Mucosa of stomach (tissue), 1 donor: ENCODE data around the gene GMDS.
"Not testable (repeated sequence)": the region's sequence is repeated elsewhere in the genome, so short reads cannot be mapped to it uniquely, and the experiment has no call there.

ENCODE experiments used
- H3K27me3 ChIP-seq: one replicate; pipeline ENCODE4 v1.7.0; 2013; ENCODE audit warnings: mild to moderate bottlenecking, low read length; ENCODE audit not compliant: control insufficient read depth, insufficient read depth
- H3K36me3 ChIP-seq: one replicate; pipeline ENCODE4 v1.7.0; 2013; ENCODE audit warnings: low read length; ENCODE audit not compliant: control insufficient read depth, insufficient read depth
- H3K4me1 ChIP-seq: one replicate; pipeline ENCODE4 v1.7.0; 2013; ENCODE audit warnings: mild to moderate bottlenecking, low read length; ENCODE audit not compliant: control insufficient read depth, insufficient read depth
- H3K4me3 ChIP-seq: one replicate; pipeline ENCODE4 v1.7.0; 2013; ENCODE audit warnings: low read length
- H3K9ac ChIP-seq: one replicate; pipeline ENCODE4 v1.7.0; 2013; ENCODE audit warnings: mild to moderate bottlenecking, low read length, moderate library complexity
- H3K9me3 ChIP-seq: one replicate; pipeline ENCODE4 v1.7.0; 2013; ENCODE audit warnings: mild to moderate bottlenecking, low read length, moderate library complexity; ENCODE audit not compliant: control insufficient read depth
- donor health status: Pancreatic carcinoma.

Gene GMDS

GRCh38 chr6:1690656-1691055 lies 554.7 kb downstream of the GMDS start:
- not testable (repeated sequence) for H3K9ac ChIP-seq, H3K9me3 ChIP-seq, H3K4me1 ChIP-seq, H3K27me3 ChIP-seq, H3K36me3 ChIP-seq, H3K4me3 ChIP-seq

GRCh38 chr6:1689141-1689540 lies 556.3 kb downstream of the GMDS start:
- Histone ChIP-seq H3K9ac (no peak overlapping the region), H3K4me3 (no peak overlapping the region), H3K36me3 (no peaks in the 10 kb centered on the region), H3K9me3 (no peaks in the 10 kb centered on the region), H3K27me3 (no peaks in the 10 kb centered on the region), H3K4me1 (peaks cover 10% of the 10 kb centered on the region)

DNA sequence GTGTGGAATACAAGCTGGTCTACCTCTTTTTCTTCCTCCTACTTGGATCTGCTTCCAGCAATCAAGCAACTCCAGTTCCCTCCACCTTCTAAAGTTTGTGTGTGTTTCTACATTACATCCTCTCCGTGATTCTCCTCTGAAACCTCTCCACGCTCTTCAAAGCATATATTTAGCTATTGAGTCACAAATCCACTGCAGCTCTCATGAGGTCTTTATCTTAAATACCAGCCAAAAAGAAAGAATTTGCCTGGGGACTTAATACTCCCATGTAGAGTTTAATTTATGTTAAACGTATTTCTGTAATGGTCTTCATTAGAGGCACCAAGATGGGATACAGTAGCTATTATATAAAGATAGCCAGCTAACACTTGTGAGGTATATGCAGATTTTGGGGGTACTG lies 557.0 kb downstream of the GMDS start:
- Histone ChIP-seq H3K27me3 (no peaks in the 10 kb centered on the region), H3K4me1 (peaks cover 10% of the 10 kb centered on the region), H3K9me3 (no peaks in the 10 kb centered on the region), H3K4me3 (no peak overlapping the region), H3K36me3 (no peaks in the 10 kb centered on the region), H3K9ac (no peak overlapping the region)

GRCh38 chr6:1687402-1687801 lies 558.0 kb downstream of the GMDS start:
- Histone ChIP-seq H3K9ac (no peak overlapping the region), H3K36me3 (no peaks in the 10 kb centered on the region), H3K27me3 (no peaks in the 10 kb centered on the region), H3K4me1 (peaks cover 10% of the 10 kb centered on the region), H3K4me3 (no peak overlapping the region), H3K9me3 (no peaks in the 10 kb centered on the region)

GRCh38 chr6:1686117-1687098 lies 559.0 kb downstream of the GMDS start:
- H3K9ac ChIP-seq = no peak overlapping the region
- H3K36me3 ChIP-seq = no peaks in the 10 kb centered on the region

GRCh38 chr6:1679688-1680068 lies 565.7 kb downstream of the GMDS start:
- H3K4me1 ChIP-seq = peaks cover 4% of the 10 kb centered on the region
- H3K27me3 ChIP-seq = no peaks in the 10 kb centered on the region
- no peak overlapping the region for H3K9ac ChIP-seq
- H3K4me3 ChIP-seq = no peak overlapping the region
- no peaks in the 10 kb centered on the region for H3K9me3 ChIP-seq
- H3K36me3 ChIP-seq = no peaks in the 10 kb centered on the region

More at GRCh38 chr6:1686117-1687098, 559.0 kb downstream of the GMDS start:
- Histone ChIP-seq H3K4me3 (no peak overlapping the region), H3K27me3 (no peaks in the 10 kb centered on the region), H3K9me3 (no peaks in the 10 kb centered on the region), H3K4me1 (peaks cover 10% of the 10 kb centered on the region)

DNA sequence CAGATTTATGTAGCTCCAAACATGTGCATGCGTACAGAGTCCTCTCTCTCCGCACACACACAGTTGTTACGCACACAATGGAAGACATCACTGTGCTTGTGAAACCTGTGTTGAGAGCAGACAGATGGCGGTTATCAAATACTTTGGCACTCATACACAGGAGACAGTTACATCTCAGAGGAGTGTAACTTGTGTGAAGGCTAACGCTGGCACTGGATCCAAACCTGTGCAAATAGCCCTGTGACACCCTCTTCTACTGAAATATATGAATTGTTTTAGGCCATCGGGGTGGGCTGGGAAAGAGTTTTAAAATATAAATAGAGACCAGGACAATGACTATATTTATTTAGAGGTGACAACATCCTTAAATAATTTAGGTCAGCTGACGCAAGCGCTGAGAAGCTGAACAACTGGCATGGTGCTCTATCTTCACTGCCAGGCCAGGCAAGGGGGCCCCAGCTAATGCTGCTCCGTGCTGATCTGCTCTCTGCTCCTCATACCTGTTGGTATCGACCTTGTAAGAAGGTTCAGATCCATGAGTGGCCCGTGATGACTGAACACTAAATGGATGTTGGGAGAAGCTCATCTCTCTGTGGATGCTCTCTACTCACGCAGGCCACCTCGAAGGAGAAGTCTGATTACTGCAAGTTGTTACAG lies 566.2 kb downstream of the GMDS start:
- no peak overlapping the region for H3K9ac ChIP-seq
- no peaks in the 10 kb centered on the region for H3K36me3 ChIP-seq
- H3K27me3 ChIP-seq = no peaks in the 10 kb centered on the region
- no peaks in the 10 kb centered on the region for H3K9me3 ChIP-seq
- H3K4me3 ChIP-seq = no peak overlapping the region
- H3K4me1 ChIP-seq = peaks cover 4% of the 10 kb centered on the region

- Histone ChIP-seq H3K4me1 (peaks cover 4% of the 10 kb centered on the region), H3K9ac (no peak overlapping the region), H3K27me3 (no peaks in the 10 kb centered on the region), H3K9me3 (no peaks in the 10 kb centered on the region), H3K36me3 (no peaks in the 10 kb centered on the region), H3K4me3 (no peak overlapping the region)
These were observed 567.2 kb downstream of the GMDS start for GRCh38 chr6:1678201-1678600.

GRCh38 chr6:1672379-1672778 lies 573.0 kb downstream of the GMDS start:
- Histone ChIP-seq H3K9me3 (no peaks in the 10 kb centered on the region), H3K9ac (no peak overlapping the region), H3K4me1 (no peaks in the 10 kb centered on the region)

DNA sequence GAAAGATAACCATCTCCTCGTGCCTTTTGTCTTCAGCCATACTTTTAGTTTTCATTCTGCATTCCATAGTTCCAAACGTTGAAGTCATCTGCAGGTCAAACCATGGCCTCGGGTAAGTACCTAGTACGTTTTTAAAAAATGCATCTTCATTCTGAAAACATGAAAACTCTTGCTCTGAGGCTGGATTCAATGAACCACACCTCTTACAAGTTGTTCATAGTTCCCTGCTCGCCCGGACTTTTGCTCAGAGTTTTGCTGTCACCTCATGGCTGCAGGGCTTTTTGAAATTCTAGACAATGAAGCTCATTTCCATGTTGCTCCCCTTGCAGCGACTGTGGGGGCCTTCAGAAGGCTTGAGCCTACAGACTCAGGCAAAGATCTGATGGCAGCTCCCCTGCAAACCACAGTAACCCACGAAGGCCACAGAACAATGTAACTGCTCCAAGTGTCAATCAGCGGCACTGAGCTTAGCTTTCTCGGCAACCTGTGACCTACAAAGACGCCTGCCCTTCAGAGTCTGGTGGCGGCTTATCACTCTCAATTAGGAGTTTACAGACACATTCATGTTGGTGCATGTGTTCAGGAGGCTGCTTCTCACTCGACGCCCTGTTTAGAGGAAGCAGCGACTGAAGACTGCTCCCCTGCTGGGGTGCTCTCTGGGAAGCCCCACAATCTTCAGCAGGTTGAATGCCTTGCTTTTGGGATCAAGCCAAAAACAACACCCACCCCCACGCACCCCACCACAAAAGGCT lies 574.5 kb downstream of the GMDS start:
- Histone ChIP-seq H3K36me3 (no peaks in the 10 kb centered on the region), H3K27me3 (no peaks in the 10 kb centered on the region), H3K4me1 (no peaks in the 10 kb centered on the region), H3K4me3 (no peak overlapping the region), H3K9me3 (no peaks in the 10 kb centered on the region), H3K9ac (no peak overlapping the region)

More at GRCh38 chr6:1672379-1672778, 573.0 kb downstream of the GMDS start:
- no peaks in the 10 kb centered on the region for H3K27me3 ChIP-seq
- no peaks in the 10 kb centered on the region for H3K36me3 ChIP-seq
- H3K4me3 ChIP-seq = no peak overlapping the region

DNA sequence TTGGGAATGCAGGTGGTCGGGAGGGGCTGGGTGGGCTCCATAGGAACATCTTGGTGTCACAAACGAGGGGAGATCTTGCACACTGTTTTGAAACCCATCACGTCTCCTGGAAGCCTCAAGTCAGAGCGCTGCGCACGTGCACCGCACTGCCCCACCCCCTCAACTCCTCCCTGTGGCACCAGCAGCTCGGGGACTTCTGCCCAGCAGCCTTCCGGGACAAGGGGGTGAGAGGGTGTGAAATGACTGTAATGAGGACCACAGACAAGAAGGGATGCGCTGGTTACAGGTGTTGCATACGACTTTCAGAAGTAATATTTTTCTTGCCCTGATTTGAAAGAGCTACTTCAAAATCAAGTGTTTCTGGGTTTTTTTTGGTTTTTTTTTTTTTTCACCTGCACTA lies 575.4 kb downstream of the GMDS start:
- Histone ChIP-seq H3K9ac (no peak overlapping the region), H3K27me3 (no peaks in the 10 kb centered on the region), H3K4me3 (no peak overlapping the region), H3K9me3 (no peaks in the 10 kb centered on the region), H3K4me1 (no peaks in the 10 kb centered on the region), H3K36me3 (no peaks in the 10 kb centered on the region)

GRCh38 chr6:1668456-1668855 lies 576.9 kb downstream of the GMDS start:
- not testable (repeated sequence) for H3K27me3 ChIP-seq, H3K9me3 ChIP-seq, H3K4me3 ChIP-seq, H3K4me1 ChIP-seq, H3K36me3 ChIP-seq, H3K9ac ChIP-seq
